Osteoblast (primary cell): ENCODE measurements around the gene CRADD. TPM values are rescaled to one million over a fixed set of nuclear protein-coding genes. Genes with fewer than 3 reads are reported as not detected.

Experiments
- DNase-seq: peaks from one replicate; pipeline ENCODE4 v3.0.0; 2011; ENCODE audit warnings: low spot score, mixed read lengths; ENCODE audit not compliant: insufficient read length; ENCODE audit errors: missing footprints
- H2AFZ ChIP-seq: 2 replicates; pipeline ENCODE4 v1.6.0; 2011; ENCODE audit warnings: mild to moderate bottlenecking, low read length
- H3K27ac ChIP-seq: 2 replicates; pipeline ENCODE4 v1.5.1; 2011; ENCODE audit warnings: mild to moderate bottlenecking, low read depth, low read length, moderate library complexity
- H3K27me3 ChIP-seq: 2 replicates; pipeline ENCODE4 v1.6.0; 2012; ENCODE audit warnings: mild to moderate bottlenecking, control low read depth, inconsistent platforms, low read length, moderate library complexity; ENCODE audit not compliant: insufficient read depth
- H3K36me3 ChIP-seq: 2 replicates; pipeline ENCODE4 v1.5.1; 2011; ENCODE audit warnings: mild to moderate bottlenecking, low read length, control low read depth, moderate library complexity; ENCODE audit not compliant: insufficient read depth
- H3K4me1 ChIP-seq: 2 replicates; pipeline ENCODE4 v1.5.1; 2011; ENCODE audit warnings: mild to moderate bottlenecking, low read length, control low read depth, moderate library complexity; ENCODE audit not compliant: insufficient read depth
- H3K4me2 ChIP-seq: 2 replicates; pipeline ENCODE4 v1.6.0; 2011; ENCODE audit warnings: mild to moderate bottlenecking, low read length; ENCODE audit not compliant: insufficient read depth
- H3K4me3 ChIP-seq: fragments of 200-600 bp; sonication (generic); 3 replicates; pipeline ENCODE4 v1.5.1; 2012; ENCODE audit warnings: mild to moderate bottlenecking, low read length, inconsistent platforms; ENCODE audit not compliant: insufficient read depth
- H3K79me2 ChIP-seq: 2 replicates; pipeline ENCODE4 v1.6.0; 2012; ENCODE audit warnings: mild to moderate bottlenecking, low read length, control low read depth, inconsistent platforms; ENCODE audit not compliant: insufficient read depth
- H3K9me3 ChIP-seq: 2 replicates; pipeline ENCODE4 v1.5.1; 2011; ENCODE audit warnings: low read depth, low read length, control low read depth
- H4K20me1 ChIP-seq: 2 replicates; pipeline ENCODE4 v1.6.0; 2012; ENCODE audit warnings: mild to moderate bottlenecking, low read length, control low read depth; ENCODE audit not compliant: insufficient read depth
- total RNA-seq: library from RNA; depleted of rRNA; stranded (reverse); fragments of >200 nt; gene quantifications from 2 replicates; pipeline ENCODE4 v1.2.3, GENCODE V29; 2012
- TF ChIP-seq, protein P1 (sequence below): IDR thresholded peaks from 2 replicates; pipeline ENCODE4 v1.5.1; 2011; ENCODE audit warnings: mild to moderate bottlenecking, low read depth, low read length, moderate library complexity; ENCODE audit errors: extremely low read depth

The CRADD gene
- total RNA-seq, 1 donor = 15.6 TPM

DNA sequence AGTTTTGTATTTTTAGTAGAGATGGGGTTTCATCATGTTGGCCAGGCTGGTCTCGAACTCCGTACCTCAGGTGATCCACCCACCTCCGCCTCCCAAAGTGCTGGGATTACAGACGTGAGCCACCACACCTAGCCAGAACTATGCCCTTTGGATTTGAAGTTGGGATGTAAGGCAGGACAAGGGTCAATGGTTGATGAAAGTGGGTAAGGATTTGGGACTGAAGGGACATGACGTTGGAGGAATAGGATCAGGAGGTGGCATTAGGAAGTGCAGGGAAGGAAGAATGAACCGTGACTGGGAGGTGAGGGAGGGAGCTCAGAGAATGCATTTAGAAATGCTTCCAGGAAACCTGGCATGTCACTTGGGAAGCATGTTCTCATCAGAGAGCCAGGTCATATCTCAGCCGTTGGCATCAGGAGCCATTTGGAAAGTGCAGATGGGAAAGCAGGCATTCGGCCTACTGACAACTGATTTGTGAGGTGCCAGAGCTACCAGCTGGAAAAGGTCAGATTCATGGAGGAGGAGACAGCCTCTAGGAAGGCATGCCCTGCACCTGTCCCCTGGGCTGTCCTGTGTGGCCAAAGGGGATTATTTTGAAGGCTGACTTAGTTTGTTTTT, 2.2 kb downstream of the CRADD start:
- Histone ChIP-seq H4K20me1 (no peaks in the 10 kb centered on the region), H3K4me3 (no peak overlapping the region), H2AFZ (no peak overlapping the region), H3K4me1 (peaks cover 4% of the 10 kb centered on the region), H3K9me3 (no peaks in the 10 kb centered on the region), H3K27me3 (no peaks in the 10 kb centered on the region), H3K27ac (no peak overlapping the region), H3K4me2 (no peak overlapping the region), H3K79me2 (no peaks in the 10 kb centered on the region), H3K36me3 (no peaks in the 10 kb centered on the region)
- TF ChIP-seq, protein P1, sequence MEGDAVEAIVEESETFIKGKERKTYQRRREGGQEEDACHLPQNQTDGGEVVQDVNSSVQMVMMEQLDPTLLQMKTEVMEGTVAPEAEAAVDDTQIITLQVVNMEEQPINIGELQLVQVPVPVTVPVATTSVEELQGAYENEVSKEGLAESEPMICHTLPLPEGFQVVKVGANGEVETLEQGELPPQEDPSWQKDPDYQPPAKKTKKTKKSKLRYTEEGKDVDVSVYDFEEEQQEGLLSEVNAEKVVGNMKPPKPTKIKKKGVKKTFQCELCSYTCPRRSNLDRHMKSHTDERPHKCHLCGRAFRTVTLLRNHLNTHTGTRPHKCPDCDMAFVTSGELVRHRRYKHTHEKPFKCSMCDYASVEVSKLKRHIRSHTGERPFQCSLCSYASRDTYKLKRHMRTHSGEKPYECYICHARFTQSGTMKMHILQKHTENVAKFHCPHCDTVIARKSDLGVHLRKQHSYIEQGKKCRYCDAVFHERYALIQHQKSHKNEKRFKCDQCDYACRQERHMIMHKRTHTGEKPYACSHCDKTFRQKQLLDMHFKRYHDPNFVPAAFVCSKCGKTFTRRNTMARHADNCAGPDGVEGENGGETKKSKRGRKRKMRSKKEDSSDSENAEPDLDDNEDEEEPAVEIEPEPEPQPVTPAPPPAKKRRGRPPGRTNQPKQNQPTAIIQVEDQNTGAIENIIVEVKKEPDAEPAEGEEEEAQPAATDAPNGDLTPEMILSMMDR = no peak
- DNase-seq = no peak

DNA sequence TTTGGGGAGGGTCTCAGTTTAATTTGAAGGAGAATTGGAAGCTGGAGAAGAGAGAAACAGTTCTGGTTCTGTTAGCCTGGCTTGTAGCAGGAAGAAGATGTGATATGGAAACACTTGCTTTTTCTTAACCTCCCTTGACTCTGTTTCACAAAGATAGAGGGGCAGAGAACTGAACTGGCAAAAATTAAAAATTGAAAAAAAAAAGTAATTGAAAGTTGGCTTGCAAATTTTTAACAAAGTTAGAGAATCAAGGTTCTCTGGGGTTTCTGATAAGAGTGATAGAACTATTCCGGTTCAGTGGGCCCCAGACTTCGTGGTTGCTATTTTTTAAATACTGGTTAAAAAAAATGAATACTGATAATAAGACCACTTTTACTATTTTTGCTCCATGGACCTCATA, 2.8 kb downstream of the CRADD start:
- Histone ChIP-seq H3K27ac (no peak overlapping the region), H3K79me2 (no peaks in the 10 kb centered on the region), H3K4me2 (no peak overlapping the region), H4K20me1 (no peaks in the 10 kb centered on the region), H3K9me3 (no peaks in the 10 kb centered on the region), H3K4me3 (no peak overlapping the region), H3K36me3 (no peaks in the 10 kb centered on the region), H3K4me1 (peaks cover 7% of the 10 kb centered on the region), H2AFZ (no peak overlapping the region), H3K27me3 (no peaks in the 10 kb centered on the region)
- DNase-seq = no peak
- TF ChIP-seq, protein P1 = no peak

DNA sequence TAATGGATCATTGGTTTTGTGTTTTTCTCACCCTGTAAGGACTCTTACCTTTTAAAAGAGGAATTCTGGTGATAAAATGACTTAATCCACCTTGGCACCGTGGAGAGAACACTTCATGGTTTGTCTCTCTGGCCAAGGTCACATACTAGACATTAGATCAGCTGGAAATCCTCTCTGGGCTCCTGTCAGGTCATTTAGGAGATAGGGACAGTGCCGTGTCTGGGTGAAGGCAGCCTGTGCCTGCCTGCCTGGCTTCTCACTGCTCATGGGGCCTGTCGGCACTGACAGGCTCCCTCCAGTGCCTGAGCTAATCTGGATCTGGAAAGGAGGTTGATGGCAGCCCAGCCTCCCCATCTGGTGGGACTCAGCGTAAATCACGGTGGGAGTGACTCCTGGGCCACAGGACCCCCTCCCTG, 5.7 kb downstream of the CRADD start:
- DNase-seq = no peak
- Histone ChIP-seq H2AFZ (no peak overlapping the region), H3K27ac (no peak overlapping the region), H3K9me3 (no peaks in the 10 kb centered on the region), H4K20me1 (no peaks in the 10 kb centered on the region), H3K4me3 (no peak overlapping the region), H3K79me2 (no peaks in the 10 kb centered on the region), H3K27me3 (no peaks in the 10 kb centered on the region), H3K36me3 (no peaks in the 10 kb centered on the region), H3K4me2 (no peak overlapping the region), H3K4me1 (peaks cover 7% of the 10 kb centered on the region)
- TF ChIP-seq, protein P1 = no peak

DNA sequence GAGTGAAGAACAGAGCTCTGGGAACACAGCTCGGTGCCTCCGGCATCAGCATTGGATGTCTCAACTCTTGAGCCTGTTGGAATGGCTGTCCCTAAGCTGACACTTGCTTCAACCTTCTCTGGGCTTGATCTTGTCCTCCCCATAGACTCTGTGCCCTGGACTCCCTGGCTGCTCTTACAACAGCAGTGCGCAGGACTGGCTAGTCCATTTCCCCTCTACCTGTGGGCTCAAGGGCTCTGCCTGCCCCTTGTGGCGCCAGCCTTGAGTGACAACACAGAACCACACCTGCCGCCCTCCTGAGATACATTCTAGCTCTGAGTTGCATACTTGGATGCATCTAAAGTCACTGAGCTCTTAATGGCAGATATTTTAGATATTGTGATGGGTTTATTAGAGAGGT, 6.2 kb downstream of the CRADD start:
- Histone ChIP-seq H3K79me2 (no peaks in the 10 kb centered on the region), H3K27me3 (no peaks in the 10 kb centered on the region), H3K9me3 (no peaks in the 10 kb centered on the region), H3K27ac (no peak overlapping the region), H3K4me1 (peaks cover 3% of the 10 kb centered on the region), H2AFZ (no peak overlapping the region), H3K4me2 (no peak overlapping the region), H3K36me3 (no peaks in the 10 kb centered on the region), H3K4me3 (no peak overlapping the region), H4K20me1 (no peaks in the 10 kb centered on the region)
- TF ChIP-seq, protein P1 = no peak
- no peak for DNase-seq
